ENCODE measurements around the gene LIMK2. TPM values are rescaled to one million over a fixed set of nuclear protein-coding genes. Genes with fewer than 3 reads are reported as not detected.

The LIMK2 gene
- total and polyA plus RNA-seq, 7 experiments from 2014 or later = 13.1 to 49.9 (median 26.2) TPM

DNA sequence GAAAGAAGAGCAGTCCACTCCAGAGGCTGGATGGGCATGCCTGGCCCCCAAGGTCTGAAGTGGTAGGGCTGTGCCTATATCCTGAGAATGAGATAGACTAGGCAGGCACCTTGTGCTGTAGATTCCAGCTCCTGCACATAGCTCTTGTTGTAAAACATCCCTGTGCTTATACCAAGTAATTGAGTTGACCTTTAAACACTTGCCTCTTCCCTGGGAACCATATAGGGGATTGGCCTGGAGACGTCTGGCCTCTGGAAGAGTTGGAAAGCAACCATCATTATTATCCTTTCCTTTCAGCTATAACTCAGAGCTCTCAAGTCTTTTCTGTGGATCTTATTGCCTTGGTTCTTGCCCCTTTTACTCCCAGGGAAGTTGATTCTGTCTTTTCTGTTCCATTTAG lies 15.1 kb downstream of the LIMK2 start:
- Mint-ChIP-seq H3K4me1 (peaks cover 45 to 73% (median 52%) of the 10 kb centered on the region in 7 donors), H3K27ac (peak overlapping the region in 8 of 9 donors; percentile 5 to 95 (median 68)), H3K4me3 (no peak overlapping the region), H3K9me3 (no peaks in the 10 kb centered on the region), H3K27me3 (no peaks in the 10 kb centered on the region), H3K36me3 (peaks cover 0 to 16% (median 0%) of the 10 kb centered on the region in 5 donors)
- Histone ChIP-seq H3K27me3 (ENCODE audit: control insufficient read depth in 2 of 2, insufficient read depth in 2 of 2, low read length in 2 of 2) (no peaks in the 10 kb centered on the region), H3K27ac (ENCODE audit: low read depth, low read length) (no peak overlapping the region), H3K9me3 (ENCODE audit: control insufficient read depth in 2 of 3, low read length in 3 of 3) (no peaks in the 10 kb centered on the region), H3K4me3 (ENCODE audit: low read length) (no peak overlapping the region), H3K4me1 (ENCODE audit: control insufficient read depth in 2 of 2, insufficient read depth in 2 of 2, low read length in 2 of 2) (peaks cover 7 to 21% of the 10 kb centered on the region in 2 donors), H3K36me3 (ENCODE audit: control insufficient read depth in 2 of 3, insufficient read depth in 3 of 3, low read length in 3 of 3) (peaks cover 0 to 10% (median 0%) of the 10 kb centered on the region in 3 experiments)
- intact Hi-C loops (cut with micrococcal nuclease) = no loop called here
- ATAC-seq (no peak), DNase-seq (no peak)
- POLR2A ChIA-PET = interaction anchor here (0.5 to 8.7 kb wide), 7 partner anchors 10 to 155 kb away, joined by 3 to 73 read pairs (median 6); partner anchors contain the start of genes LIMK2 and PIK3IP1
- CTCF ChIA-PET = interaction anchor here (0.8 to 6.4 kb wide), 6 partner anchors 9 to 464 kb away, joined by 3 to 88 read pairs (median 4); partner anchors contain the start of genes LIMK2 and RNF185

DNA sequence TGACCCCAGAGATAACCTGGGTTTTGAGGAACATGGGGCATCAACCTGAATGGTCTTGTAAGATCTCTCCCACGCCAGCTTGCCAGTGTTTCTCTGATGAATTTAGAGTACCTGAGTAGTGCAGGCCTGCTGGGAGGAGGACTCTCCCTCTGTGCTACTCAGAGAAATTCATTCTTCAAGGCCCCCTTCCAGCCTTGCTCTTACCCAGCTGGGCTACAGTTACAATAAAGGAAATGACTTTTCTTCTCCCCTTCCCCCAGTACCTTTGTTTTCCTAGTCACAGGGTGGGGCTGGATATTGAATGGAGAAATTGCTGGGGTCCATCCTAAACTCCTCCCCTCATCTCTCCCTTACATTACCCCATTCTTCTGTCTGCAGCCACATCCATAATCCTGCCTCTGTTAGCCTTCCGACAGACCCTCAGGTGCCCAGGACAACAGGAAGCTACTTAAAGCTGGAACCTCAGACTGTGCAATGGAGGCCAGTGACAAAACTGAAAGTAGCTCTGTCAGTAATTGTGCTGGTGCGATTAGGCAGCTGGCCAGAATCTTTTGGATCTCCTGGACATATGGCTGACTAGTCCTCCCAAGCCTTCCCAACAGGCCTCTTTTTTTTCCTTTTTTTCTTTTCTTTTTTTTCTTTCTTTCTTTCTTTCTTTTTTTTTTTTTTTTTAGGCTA lies 17.4 kb downstream of the LIMK2 start:
- peaks cover 0 to 22% (median under 1%) of the 10 kb centered on the region in 5 donors for H3K36me3 Mint-ChIP-seq
- no peaks in the 10 kb centered on the region for H3K27me3 Mint-ChIP-seq
- Histone ChIP-seq H3K27ac (ENCODE audit: low read depth, low read length) (peak overlapping the region; percentile 62), H3K36me3 (ENCODE audit: control insufficient read depth in 2 of 3, insufficient read depth in 3 of 3, low read length in 3 of 3) (peaks cover 0 to 10% (median 0%) of the 10 kb centered on the region in 3 experiments), H3K4me3 (ENCODE audit: low read length) (no peak overlapping the region), H3K9me3 (ENCODE audit: control insufficient read depth in 2 of 3, low read length in 3 of 3) (no peaks in the 10 kb centered on the region), H3K4me1 (ENCODE audit: control insufficient read depth in 2 of 2, insufficient read depth in 2 of 2, low read length in 2 of 2) (peaks cover 7 to 21% of the 10 kb centered on the region in 2 donors), H3K27me3 (ENCODE audit: control insufficient read depth in 2 of 2, insufficient read depth in 2 of 2, low read length in 2 of 2) (no peaks in the 10 kb centered on the region)
- ATAC-seq (no peak), DNase-seq (peak in 1 of 9 donors; percentile 22)
- peak overlapping the region; percentile 87 to 99 (median 95) for H3K27ac Mint-ChIP-seq
- intact Hi-C loops (cut with micrococcal nuclease) = loop anchor here (5.0 kb wide), 2 partner anchors 282 to 307 kb away; no protein-coding TSS in a partner anchor
- POLR2A ChIA-PET = interaction anchor here (0.5 to 8.7 kb wide), 10 partner anchors 12 to 289 kb away, joined by 3 to 73 read pairs (median 4); partner anchors contain the start of genes LIMK2 and PIK3IP1
- CTCF ChIA-PET = interaction anchor here (0.7 to 6.4 kb wide), 15 partner anchors 11 to 1597 kb away, joined by 3 to 88 read pairs (median 4); partner anchors contain the start of genes LIMK2 and PIK3IP1
- peak overlapping the region; percentile 64 to 82 (median 74) for H3K4me3 Mint-ChIP-seq
- H3K4me1 Mint-ChIP-seq = peaks cover 43 to 60% (median 48%) of the 10 kb centered on the region in 7 donors
- no peaks in the 10 kb centered on the region for H3K9me3 Mint-ChIP-seq

DNA sequence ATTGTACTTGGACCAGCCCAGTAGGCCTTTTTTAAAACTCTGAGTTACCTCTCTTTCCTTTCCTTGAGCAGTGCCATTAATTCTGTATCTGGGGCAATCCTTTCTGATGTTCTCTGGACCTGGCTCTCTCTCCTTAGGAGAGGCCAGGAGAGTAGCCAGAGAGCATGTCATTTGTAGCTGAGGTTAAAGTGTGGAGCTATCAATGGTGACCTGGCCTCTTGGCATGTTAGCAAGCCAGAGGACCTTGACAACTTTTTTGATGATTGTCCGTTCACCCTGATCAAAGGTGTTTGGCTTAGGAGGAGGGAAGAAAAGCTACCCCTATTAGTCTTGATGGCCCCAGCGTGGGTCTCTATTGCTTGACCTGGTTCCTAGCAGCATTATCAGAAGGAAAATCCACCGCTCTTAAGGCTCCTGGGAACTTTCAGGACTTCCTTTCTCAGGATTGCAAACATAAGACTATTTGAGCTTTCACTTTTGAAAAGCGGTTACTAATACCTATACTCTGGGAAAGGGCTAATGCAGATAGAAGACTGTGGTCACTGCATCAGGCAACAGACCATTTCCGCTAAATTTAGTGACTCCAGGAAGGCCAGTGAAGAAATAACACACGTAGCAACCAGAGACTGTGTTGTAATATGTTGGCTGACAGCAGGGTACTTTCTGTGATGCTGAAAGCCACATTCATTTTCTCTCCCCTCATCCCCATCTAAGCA lies 18.2 kb downstream of the LIMK2 start:
- Histone ChIP-seq H3K36me3 (ENCODE audit: control insufficient read depth in 2 of 3, insufficient read depth in 3 of 3, low read length in 3 of 3) (peaks cover 0 to 10% (median 0%) of the 10 kb centered on the region in 3 experiments), H3K4me1 (ENCODE audit: control insufficient read depth in 2 of 2, insufficient read depth in 2 of 2, low read length in 2 of 2) (peaks cover 7 to 21% of the 10 kb centered on the region in 2 donors), H3K27ac (ENCODE audit: low read depth, low read length) (peak overlapping the region; percentile 62), H3K9me3 (ENCODE audit: control insufficient read depth in 2 of 3, low read length in 3 of 3) (no peaks in the 10 kb centered on the region), H3K4me3 (ENCODE audit: low read length) (no peak overlapping the region), H3K27me3 (ENCODE audit: control insufficient read depth in 2 of 2, insufficient read depth in 2 of 2, low read length in 2 of 2) (no peaks in the 10 kb centered on the region)
- Mint-ChIP-seq H3K36me3 (peaks cover 0 to 26% (median 5%) of the 10 kb centered on the region in 5 donors), H3K9me3 (no peaks in the 10 kb centered on the region), H3K27me3 (no peaks in the 10 kb centered on the region), H3K4me1 (peaks cover 50 to 60% (median 51%) of the 10 kb centered on the region in 7 donors), H3K27ac (peak overlapping the region; percentile 87 to 99 (median 95)), H3K4me3 (peak overlapping the region; percentile 49 to 81 (median 72))
- CTCF ChIA-PET = interaction anchor here (0.6 to 6.4 kb wide), 22 partner anchors 9 to 1597 kb away, joined by 3 to 88 read pairs (median 4); partner anchors contain the start of genes LIMK2, PIK3IP1 and RNF185
- POLR2A ChIA-PET = interaction anchor here (0.6 to 8.7 kb wide), 11 partner anchors 13 to 307 kb away, joined by 3 to 73 read pairs (median 5); partner anchors contain the start of genes LIMK2 and PIK3IP1
- ATAC-seq (peak; percentile 68), DNase-seq (no peak)
- intact Hi-C loops (cut with micrococcal nuclease) = loop anchor here (5.0 kb wide), 2 partner anchors 283 to 308 kb away; no protein-coding TSS in a partner anchor

DNA sequence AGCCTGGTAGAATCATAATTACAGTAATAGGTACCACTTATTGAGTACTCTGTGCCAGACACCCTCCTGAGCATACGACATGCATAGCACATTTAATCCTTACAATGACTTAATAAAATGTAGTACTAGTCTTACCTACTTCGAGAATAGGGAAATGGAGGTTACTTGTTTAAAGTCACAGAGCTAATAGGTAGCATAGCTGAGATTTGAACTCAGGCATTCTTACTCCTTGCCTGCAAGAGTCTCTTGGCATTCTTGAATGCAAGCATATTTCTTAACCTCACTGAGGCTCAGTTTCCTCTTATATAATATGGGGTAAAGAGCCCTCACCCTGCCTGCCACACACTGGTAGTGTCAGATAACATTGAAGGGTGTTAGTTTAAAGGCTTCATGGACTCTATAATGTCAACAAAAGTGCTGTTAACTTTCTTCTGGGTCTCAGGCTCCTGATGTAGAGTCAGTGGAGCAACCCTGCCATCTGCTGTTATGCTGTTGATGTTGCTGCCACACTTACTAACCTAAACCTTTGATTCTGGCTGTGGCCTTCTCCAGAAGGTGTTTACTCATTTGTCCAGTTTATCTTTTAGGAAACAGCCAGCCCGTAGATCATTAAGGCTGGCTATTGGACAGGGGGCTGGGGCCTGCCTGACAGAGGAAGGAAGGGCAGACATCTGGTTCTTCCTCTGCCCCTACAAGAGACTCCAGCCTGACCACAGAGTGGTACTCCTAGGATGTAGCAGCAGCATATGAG lies 18.9 kb downstream of the LIMK2 start:
- Histone ChIP-seq H3K27me3 (ENCODE audit: control insufficient read depth in 2 of 2, insufficient read depth in 2 of 2, low read length in 2 of 2) (no peaks in the 10 kb centered on the region), H3K4me1 (ENCODE audit: control insufficient read depth in 2 of 2, insufficient read depth in 2 of 2, low read length in 2 of 2) (peaks cover 7 to 21% of the 10 kb centered on the region in 2 donors), H3K27ac (ENCODE audit: low read depth, low read length) (no peak overlapping the region), H3K4me3 (ENCODE audit: low read length) (no peak overlapping the region), H3K36me3 (ENCODE audit: control insufficient read depth in 2 of 3, insufficient read depth in 3 of 3, low read length in 3 of 3) (peaks cover 0 to 4% (median 0%) of the 10 kb centered on the region in 3 experiments), H3K9me3 (ENCODE audit: control insufficient read depth in 2 of 3, low read length in 3 of 3) (no peaks in the 10 kb centered on the region)
- DNase-seq = peak in 8 of 9 donors; percentile 28 to 77 (median 64)
- peak overlapping the region; percentile 13 to 78 (median 59) for H3K4me3 Mint-ChIP-seq
- no peaks in the 10 kb centered on the region for H3K9me3 Mint-ChIP-seq
- ATAC-seq = peak; percentile 84
- H3K27ac Mint-ChIP-seq = peak overlapping the region; percentile 80 to 95 (median 91)
- intact Hi-C loops (cut with micrococcal nuclease) = loop anchor here (1.0 to 5.0 kb wide), 10 partner anchors 19 to 597 kb away; partner anchors contain the start of genes LIMK2 (in 2 of the 2) and SELENOM (in 2 of the 2)
- ChIA-PET CTCF (interaction anchor here (0.6 to 6.4 kb wide), 20 partner anchors 10 to 602 kb away, joined by 3 to 88 read pairs (median 4); partner anchors contain the start of genes LIMK2, PIK3IP1 and RNF185), POLR2A (interaction anchor here (0.6 to 8.7 kb wide), 12 partner anchors 13 to 308 kb away, joined by 3 to 73 read pairs (median 4); partner anchors contain the start of genes LIMK2 and PIK3IP1)
- peaks cover 49 to 57% (median 55%) of the 10 kb centered on the region in 7 donors for H3K4me1 Mint-ChIP-seq
- H3K36me3 Mint-ChIP-seq = peaks cover 0 to 23% (median 5%) of the 10 kb centered on the region in 5 donors
- no peaks in the 10 kb centered on the region for H3K27me3 Mint-ChIP-seq

DNA sequence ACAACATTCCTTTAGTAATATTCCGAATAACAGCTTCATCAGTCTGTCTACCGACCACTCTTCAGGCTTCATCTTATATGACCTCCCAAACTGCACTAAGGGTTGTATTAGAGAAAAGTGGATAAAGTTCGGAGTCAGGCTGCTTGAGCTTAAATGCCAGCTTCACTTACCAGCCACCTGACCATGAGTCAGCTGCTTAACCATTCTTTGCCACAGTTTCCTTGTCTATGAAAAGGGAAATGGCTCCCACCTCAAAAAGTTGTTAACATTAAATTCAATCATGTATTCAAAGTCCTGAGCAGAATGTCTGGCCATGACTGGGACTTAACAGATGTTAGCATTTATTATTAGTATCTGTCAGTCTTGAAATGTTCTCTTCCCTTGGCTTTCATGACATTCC lies 20.9 kb downstream of the LIMK2 start:
- intact Hi-C loops (cut with micrococcal nuclease) = loop anchor here (5.0 kb wide), 2 partner anchors 286 to 311 kb away; no protein-coding TSS in a partner anchor
- H3K4me3 Mint-ChIP-seq = no peak overlapping the region
- no peak for DNase-seq
- Histone ChIP-seq H3K27ac (ENCODE audit: low read depth, low read length) (no peak overlapping the region), H3K36me3 (ENCODE audit: control insufficient read depth in 2 of 3, insufficient read depth in 3 of 3, low read length in 3 of 3) (no peaks in the 10 kb centered on the region), H3K4me3 (ENCODE audit: low read length) (no peak overlapping the region), H3K4me1 (ENCODE audit: control insufficient read depth in 2 of 2, insufficient read depth in 2 of 2, low read length in 2 of 2) (peaks cover 7 to 21% of the 10 kb centered on the region in 2 donors), H3K9me3 (ENCODE audit: control insufficient read depth in 2 of 3, low read length in 3 of 3) (no peaks in the 10 kb centered on the region), H3K27me3 (ENCODE audit: control insufficient read depth in 2 of 2, insufficient read depth in 2 of 2, low read length in 2 of 2) (no peaks in the 10 kb centered on the region)
- POLR2A ChIA-PET = interaction anchor here (0.8 to 8.7 kb wide), 3 partner anchors 21 to 627 kb away, joined by 3 to 73 read pairs (median 4); partner anchors contain the start of gene LIMK2
- CTCF ChIA-PET = interaction anchor here (0.6 to 6.4 kb wide), 5 partner anchors 21 to 313 kb away, joined by 3 to 88 read pairs (median 5); partner anchors contain the start of gene LIMK2
- H3K9me3 Mint-ChIP-seq = no peaks in the 10 kb centered on the region
- no peak for ATAC-seq
- peaks cover 0 to 13% (median 5%) of the 10 kb centered on the region in 5 donors for H3K36me3 Mint-ChIP-seq
- peak overlapping the region in 4 of 9 donors; percentile 7 to 73 (median 52) for H3K27ac Mint-ChIP-seq
- H3K27me3 Mint-ChIP-seq = no peaks in the 10 kb centered on the region
- H3K4me1 Mint-ChIP-seq = peaks cover 45 to 54% (median 50%) of the 10 kb centered on the region in 7 donors

All from naive thymus-derived CD4-positive, alpha-beta T cell (primary cell).